Measurements from ENCODE around the gene SLC9A5.

DNA sequence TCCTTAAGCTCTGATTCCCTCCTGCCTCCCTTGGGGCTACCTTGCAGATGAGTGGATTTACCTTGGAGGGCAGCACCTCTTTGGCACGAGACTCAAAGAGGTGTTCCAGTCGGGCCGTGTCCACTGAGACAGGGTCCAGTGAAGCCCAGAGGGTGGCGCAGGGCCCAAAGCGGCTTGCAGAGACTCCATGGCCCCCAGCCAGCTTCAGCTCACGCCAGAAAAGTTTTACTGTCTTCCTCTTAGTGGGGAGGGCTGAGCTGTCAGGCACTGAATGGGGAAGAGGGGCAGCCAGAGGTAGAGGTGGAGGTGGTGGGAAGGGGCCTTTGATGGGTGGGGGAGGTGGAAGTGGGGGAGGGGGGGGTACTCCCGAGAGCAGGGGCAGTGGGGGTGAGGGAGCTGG is 15.2 kb upstream of the SLC9A5 start:
- TF ChIP-seq, protein P1, sequence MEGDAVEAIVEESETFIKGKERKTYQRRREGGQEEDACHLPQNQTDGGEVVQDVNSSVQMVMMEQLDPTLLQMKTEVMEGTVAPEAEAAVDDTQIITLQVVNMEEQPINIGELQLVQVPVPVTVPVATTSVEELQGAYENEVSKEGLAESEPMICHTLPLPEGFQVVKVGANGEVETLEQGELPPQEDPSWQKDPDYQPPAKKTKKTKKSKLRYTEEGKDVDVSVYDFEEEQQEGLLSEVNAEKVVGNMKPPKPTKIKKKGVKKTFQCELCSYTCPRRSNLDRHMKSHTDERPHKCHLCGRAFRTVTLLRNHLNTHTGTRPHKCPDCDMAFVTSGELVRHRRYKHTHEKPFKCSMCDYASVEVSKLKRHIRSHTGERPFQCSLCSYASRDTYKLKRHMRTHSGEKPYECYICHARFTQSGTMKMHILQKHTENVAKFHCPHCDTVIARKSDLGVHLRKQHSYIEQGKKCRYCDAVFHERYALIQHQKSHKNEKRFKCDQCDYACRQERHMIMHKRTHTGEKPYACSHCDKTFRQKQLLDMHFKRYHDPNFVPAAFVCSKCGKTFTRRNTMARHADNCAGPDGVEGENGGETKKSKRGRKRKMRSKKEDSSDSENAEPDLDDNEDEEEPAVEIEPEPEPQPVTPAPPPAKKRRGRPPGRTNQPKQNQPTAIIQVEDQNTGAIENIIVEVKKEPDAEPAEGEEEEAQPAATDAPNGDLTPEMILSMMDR (IDR thresholded peaks at IDR 0.05), result no peak
- TF ChIP-seq POLR2A (IDR thresholded peaks at IDR 0.05) (no peak), EP300 (IDR thresholded peaks at IDR 0.05) (no peak)

All from ovary (tissue), 3 donors.